SHP77 (cell line): Measurements from ENCODE around the gene RAB8A.
"Not testable (repeated sequence)": the region's sequence is repeated elsewhere in the genome, so short reads cannot be mapped to it uniquely, and the experiment has no call there.

Experiments used
- DNase-seq, 2 experiments: peaks; one replicate each; lab custom pipeline; 2025; lab: John Stamatoyannopoulos, UW

The RAB8A gene

DNA sequence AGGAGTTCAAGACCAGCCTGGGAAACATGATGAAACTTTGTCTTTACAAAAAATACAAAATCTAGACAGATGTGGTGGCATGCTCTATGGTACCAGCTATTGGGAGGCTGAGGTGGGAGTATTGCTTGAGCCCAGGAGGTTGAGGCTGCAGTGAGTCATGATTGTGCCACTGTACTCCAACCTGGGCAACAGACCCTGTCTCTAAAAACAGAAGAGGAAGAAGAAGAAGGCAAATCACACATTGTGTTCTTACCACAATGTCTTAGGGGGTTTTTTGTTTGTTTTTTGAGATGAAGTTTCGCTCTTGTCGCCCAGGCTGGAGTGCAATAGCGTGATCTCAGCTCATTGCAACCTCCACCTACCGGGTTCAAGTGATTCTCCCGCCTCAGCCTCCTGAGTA lies 67.2 kb downstream of the RAB8A start:
- not testable (repeated sequence) for DNase-seq

DNA sequence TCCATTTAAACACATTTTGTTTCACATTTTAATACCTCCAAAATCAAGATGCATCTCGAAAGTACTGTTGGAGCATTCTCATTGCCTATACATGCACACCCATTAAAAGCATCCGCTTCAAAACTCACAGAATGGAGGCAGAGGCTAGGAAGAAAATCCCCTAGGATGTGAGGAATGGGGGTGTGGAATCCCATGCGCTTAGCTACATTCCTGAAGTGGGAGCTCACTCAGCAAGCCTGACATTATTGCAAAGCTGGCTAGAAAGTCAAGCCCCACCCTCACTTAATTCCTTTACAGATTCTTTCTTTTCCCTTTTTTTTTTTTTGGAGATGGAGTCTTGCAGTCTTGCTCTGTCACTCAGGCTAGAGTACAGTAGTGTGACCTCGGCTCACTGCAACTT lies 68.9 kb downstream of the RAB8A start:
- DNase-seq = no peak
